T-helper 2 cell treated with Interferon-gamma antibody and Interleukin-4, amounts not matched to agents 100 ng/mL and 5 ng/mL, for 36 hours (primary cell): ENCODE results near the gene LSM3. TPM values are rescaled to one million over a fixed set of nuclear protein-coding genes. Genes with fewer than 3 reads are reported as not detected.

ENCODE experiments used
- intact Hi-C: fragments of 100-400 bp; cut with micrococcal nuclease; formaldehyde crosslinking; loops from one replicate; pipeline ENCODE4 v1.15.1; 2023
- total RNA-seq: library from RNA; stranded (reverse); gene quantifications from 2 replicates; pipeline ENCODE4 v1.2.3, GENCODE V29; 2022

Gene LSM3
- total RNA-seq, 1 donor from 2014 or later, result 15.5 TPM

GRCh38 chr3:14142567-14143270 is 35.9 kb upstream of the LSM3 start:
- intact Hi-C loops, result loop anchor here (5.0 kb wide), 1 partner anchor 245 kb away; no protein-coding TSS in a partner anchor

- intact Hi-C loops, result loop anchor here (1.0 to 5.0 kb wide), 5 partner anchors 19 to 508 kb away; partner anchors contain the start of genes CCDC174, CHCHD4, LSM3 and XPC
Measured at GRCh38 chr3:14143271-14144225, 35.1 kb upstream of the LSM3 start.

- intact Hi-C loops, result loop anchor here (1.0 to 5.0 kb wide), 6 partner anchors 20 to 507 kb away; partner anchors contain the start of genes CCDC174, CHCHD4, LSM3 and SLC6A6
Measured at GRCh38 chr3:14144423-14145075, 34.1 kb upstream of the LSM3 start.

- intact Hi-C loops, result loop anchor here (1.0 kb wide), 1 partner anchor 257 kb away; the partner anchor contains the start of gene SLC6A6
Measured at GRCh38 chr3:14145236-14145635, 33.4 kb upstream of the LSM3 start.

GRCh38 chr3:14145670-14146380 is 32.8 kb upstream of the LSM3 start:
- intact Hi-C loops, result loop anchor here (1.0 kb wide), 1 partner anchor 256 kb away; the partner anchor contains the start of gene SLC6A6

- intact Hi-C loops, result no loop called here
Measured at GRCh38 chr3:14146381-14147065, 32.1 kb upstream of the LSM3 start.

- intact Hi-C loops, result no loop called here
Measured at GRCh38 chr3:14147066-14147435, 31.6 kb upstream of the LSM3 start.

- intact Hi-C loops, result no loop called here
Measured at GRCh38 chr3:14147617-14148016, 31.0 kb upstream of the LSM3 start.

GRCh38 chr3:14148041-14148985 is 30.3 kb upstream of the LSM3 start:
- intact Hi-C loops, result no loop called here

GRCh38 chr3:14150078-14150477 is 28.5 kb upstream of the LSM3 start:
- intact Hi-C loops, result no loop called here

- intact Hi-C loops, result no loop called here
Measured at GRCh38 chr3:14150491-14151230, 28.0 kb upstream of the LSM3 start.

- intact Hi-C loops, result no loop called here
Measured at GRCh38 chr3:14151471-14152083, 27.0 kb upstream of the LSM3 start.

- intact Hi-C loops, result no loop called here
Measured at GRCh38 chr3:14152233-14152962, 26.2 kb upstream of the LSM3 start.

- intact Hi-C loops, result no loop called here
Measured at GRCh38 chr3:14152963-14153355, 25.7 kb upstream of the LSM3 start.

- intact Hi-C loops, result no loop called here
Measured at GRCh38 chr3:14153663-14154062, 25.0 kb upstream of the LSM3 start.

GRCh38 chr3:14154276-14154675 is 24.3 kb upstream of the LSM3 start:
- intact Hi-C loops, result no loop called here

- intact Hi-C loops, result no loop called here
Measured at GRCh38 chr3:14154895-14155440, 23.6 kb upstream of the LSM3 start.
